A673 (cell line): ENCODE measurements around the gene POLR2M. TPM values are rescaled to one million over a fixed set of nuclear protein-coding genes. Genes with fewer than 3 reads are reported as not detected.

ENCODE experiments used
- BruUV-seq: library from RNA; stranded (reverse); fragments of 400-500 nt; replicated peaks from 2 replicates; lab custom pipeline; 2021; lab: Mats Ljungman, UMichigan
- CTCF ChIA-PET: fragments of 300-600 bp; sonication (Branson Sonifier 250); formaldehyde crosslinking; loops from one replicate; lab custom pipeline; 2022; ENCODE audit warnings: antibody characterized with exemption; lab: Charles Lee
- POLR2A ChIA-PET: fragments of 300-600 bp; sonication (Branson Sonifier 250); formaldehyde crosslinking; loops from one replicate; lab custom pipeline; 2022; ENCODE audit warnings: antibody characterized with exemption; ENCODE audit not compliant: low non-redundant PET; lab: Charles Lee
- DNase-seq: peaks from one replicate; pipeline ENCODE4 v3.0.0-alpha.2; 2015; ENCODE audit warnings: low spot score
- H3K27ac ChIP-seq: fragments of 200-600 bp; sonication (generic); 2 replicates; pipeline ENCODE4 v1.5.1; 2016; ENCODE audit warnings: mixed run types, low read depth, mild to moderate bottlenecking, mixed read lengths, antibody characterized with exemption, low read length; ENCODE audit not compliant: poor library complexity, severe bottlenecking
- H3K27me3 ChIP-seq: fragments of 200-600 bp; sonication (generic); replicated peaks from 2 replicates; pipeline ENCODE4 v1.6.1; 2017; ENCODE audit warnings: mixed run types, low read depth, mild to moderate bottlenecking, mixed read lengths, antibody characterized with exemption, low read length; ENCODE audit not compliant: insufficient read depth, poor library complexity
- H3K36me3 ChIP-seq: fragments of 200-600 bp; sonication (generic); 2 replicates; pipeline ENCODE4 v1.6.1; 2016; ENCODE audit warnings: mixed run types, mild to moderate bottlenecking, mixed read lengths, antibody characterized with exemption, low read length; ENCODE audit not compliant: insufficient read depth, poor library complexity, severe bottlenecking
- H3K4me1 ChIP-seq: fragments of 200-600 bp; sonication (generic); 2 replicates; pipeline ENCODE4 v1.6.1; 2017; ENCODE audit warnings: mixed run types, mild to moderate bottlenecking, mixed read lengths, antibody characterized with exemption, low read length; ENCODE audit not compliant: insufficient read depth, poor library complexity, severe bottlenecking
- H3K4me3 ChIP-seq: fragments of 200-600 bp; sonication (generic); 2 replicates; pipeline ENCODE4 v1.5.1; 2016; ENCODE audit warnings: low read depth, mixed run types, mild to moderate bottlenecking, mixed read lengths, low read length; ENCODE audit not compliant: poor library complexity, severe bottlenecking
- H3K9me3 ChIP-seq: fragments of 200-600 bp; sonication (generic); 2 replicates; pipeline ENCODE4 v1.6.1; 2016; ENCODE audit warnings: mixed run types, low read depth, mild to moderate bottlenecking, mixed read lengths, antibody characterized with exemption, low read length; ENCODE audit not compliant: poor library complexity, severe bottlenecking
- CTCF ChIP-seq: fragments of 300-800, 200-600 bp; sonication (generic); conservative IDR thresholded peaks from 2 replicates; pipeline ENCODE4 v1.5.1; 2017; ENCODE audit warnings: low read depth, mild to moderate bottlenecking, antibody characterized with exemption, low read length, moderate library complexity, mixed read lengths
- EZH2 ChIP-seq: fragments of 200-600 bp; sonication (generic); IDR thresholded peaks from 2 replicates; pipeline ENCODE4 v1.6.1; 2017; ENCODE audit warnings: borderline replicate concordance, low read depth, mild to moderate bottlenecking, mixed read lengths, antibody characterized with exemption, low read length; ENCODE audit not compliant: poor library complexity, severe bottlenecking
- intact Hi-C: fragments of 100-400 bp; cut with micrococcal nuclease; formaldehyde crosslinking; loops from one replicate; pipeline ENCODE4 v1.10.0; 2022; ENCODE audit not compliant: unreplicated experiment
- total RNA-seq: library from RNA; stranded (reverse); gene quantifications from 2 replicates; pipeline ENCODE4 v1.2.3, GENCODE V29; 2021

Gene POLR2M
- total RNA-seq, 1 experiment from 2014 or later, result 115 TPM

GRCh38 chr15:57758560-57758959, 52.0 kb downstream of the POLR2M start:
- POLR2A ChIA-PET, result no interaction called here
- CTCF ChIA-PET, result no interaction called here
- H3K9me3 ChIP-seq, result no peaks in the 10 kb centered on the region

DNA sequence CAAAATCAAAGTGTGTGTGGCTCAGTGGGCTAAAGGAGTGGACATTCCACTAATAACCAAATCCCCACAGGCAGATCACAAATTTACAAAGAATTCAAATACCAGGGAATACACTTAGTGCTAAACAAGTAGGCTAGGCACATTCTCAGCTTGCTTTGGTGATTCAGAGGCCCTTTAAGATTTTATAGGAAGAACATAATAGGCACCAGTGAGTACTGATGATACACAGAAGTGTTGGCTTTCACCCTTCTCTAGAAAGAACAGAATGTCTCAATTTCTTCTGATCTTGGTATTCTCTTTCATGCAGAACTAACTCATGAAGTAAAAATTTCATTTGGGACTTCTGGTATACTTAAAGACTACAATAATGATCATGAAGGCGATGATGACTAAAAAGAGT, 55.0 kb downstream of the POLR2M start:
- no peak for DNase-seq
- Histone ChIP-seq H3K36me3 (no peaks in the 10 kb centered on the region), H3K4me1 (no peaks in the 10 kb centered on the region), H3K9me3 (no peaks in the 10 kb centered on the region), H3K4me3 (no peak overlapping the region), H3K27me3 (no peaks in the 10 kb centered on the region), H3K27ac (no peak overlapping the region)
- intact Hi-C loops, result no loop called here
- no TSS peak for BruUV-seq
- ChIA-PET CTCF (no interaction called here), POLR2A (no interaction called here)
- TF ChIP-seq CTCF, result no peak
- no peak for TF ChIP-seq EZH2

More at GRCh38 chr15:57758560-57758959, 52.0 kb downstream of the POLR2M start:
- intact Hi-C loops, result no loop called here
- no TSS peak for BruUV-seq
- Histone ChIP-seq H3K27ac (no peak overlapping the region), H3K36me3 (no peaks in the 10 kb centered on the region), H3K4me3 (no peak overlapping the region), H3K4me1 (no peaks in the 10 kb centered on the region), H3K27me3 (no peaks in the 10 kb centered on the region)
- no peak for DNase-seq
- no peak for TF ChIP-seq CTCF
- TF ChIP-seq EZH2, result no peak

DNA sequence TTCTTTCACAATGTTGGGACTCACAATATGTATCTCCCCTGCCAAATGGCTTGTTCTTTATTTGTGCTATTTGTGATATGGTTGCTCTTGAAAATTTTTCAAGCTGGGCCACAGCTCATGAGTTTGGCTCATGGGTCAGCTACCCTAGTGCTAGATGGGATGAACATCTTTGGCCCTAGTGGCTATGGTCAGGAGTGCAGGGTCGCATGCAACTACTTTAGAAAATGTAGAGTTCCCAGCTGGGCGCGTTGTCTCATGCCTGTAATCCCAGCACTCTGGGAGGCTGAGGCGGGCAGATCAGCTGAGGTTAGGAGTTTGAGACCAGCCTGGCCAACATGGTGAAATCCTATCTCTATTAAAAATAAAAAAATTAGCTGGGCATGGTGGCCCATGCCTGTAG, 55.8 kb downstream of the POLR2M start:
- intact Hi-C loops, result no loop called here
- no TSS peak for BruUV-seq
- Histone ChIP-seq H3K36me3 (no peaks in the 10 kb centered on the region), H3K9me3 (no peaks in the 10 kb centered on the region), H3K4me1 (no peaks in the 10 kb centered on the region), H3K27me3 (no peaks in the 10 kb centered on the region), H3K27ac (no peak overlapping the region), H3K4me3 (no peak overlapping the region)
- no peak for TF ChIP-seq EZH2
- TF ChIP-seq CTCF, result no peak
- ChIA-PET POLR2A (no interaction called here), CTCF (no interaction called here)
- no peak for DNase-seq
